K562 (cell line): Measurements from ENCODE around the gene PLA1A.

ENCODE experiments used
- CBX8 ChIP-seq: fragments of 200-600 bp; sonication (generic); IDR thresholded peaks from 2 replicates; pipeline ENCODE4 v1.6.1; 2012; ENCODE audit warnings: borderline replicate concordance, mixed run types, low read depth, mild to moderate bottlenecking, moderate library complexity, mixed read lengths, low read length, control low read depth, inconsistent platforms; ENCODE audit not compliant: poor library complexity, severe bottlenecking; ENCODE audit errors: extremely low read depth
- MAZ ChIP-seq, 2 experiments: fragments of 450-650 bp in 1 of 2; sonication (generic) in 1 of 2; formaldehyde crosslinking; IDR thresholded peaks in 1 of 2; conservative IDR thresholded peaks in 1 of 2; 2 replicates each; pipeline versions ENCODE4 v1.4.0 to v1.5.0; 2020; ENCODE audit warnings: mild to moderate bottlenecking in 1 of 2, missing genetic modification reagents in 1 of 2
- NFE2L1 ChIP-seq: fragments of 450-650 bp; IDR thresholded peaks from 2 replicates; pipeline ENCODE4 v1.6.1; 2016; ENCODE audit warnings: missing genetic modification characterization, low read depth, mild to moderate bottlenecking, missing compliant biosample characterization, moderate library complexity, borderline replicate concordance
- TBL1XR1 ChIP-seq, 2 experiments: IDR thresholded peaks; 2 replicates each; pipeline ENCODE4 v1.6.1; 2012; ENCODE audit warnings: improper control_type of control experiment in 2 of 2, low read length in 2 of 2, mild to moderate bottlenecking in 1 of 2

DNA sequence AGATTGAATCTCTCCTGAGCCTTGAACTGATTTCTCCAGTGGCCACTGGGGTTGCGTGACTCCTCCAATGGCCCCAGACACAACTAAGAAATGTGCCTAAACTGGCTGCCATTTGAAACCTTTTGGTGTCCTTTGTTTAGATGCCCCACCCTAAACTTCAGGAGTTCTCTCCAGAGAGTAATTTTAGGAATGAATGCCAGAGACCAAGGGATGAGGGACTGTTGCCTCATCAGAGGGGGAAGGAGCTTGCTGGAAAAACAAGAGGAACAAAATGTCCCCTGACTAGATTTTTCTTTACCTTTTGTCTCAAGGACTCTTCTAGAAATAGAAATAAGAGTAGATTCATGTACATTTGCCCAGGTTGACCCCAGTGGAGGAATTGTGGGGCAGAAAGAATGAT lies 26.5 kb upstream of the PLA1A start:
- TF ChIP-seq CBX8, result no peak
- TF ChIP-seq NFE2L1 (tag), result no peak
- no peak for TF ChIP-seq TBL1XR1 (IDR thresholded peaks at IDR 0.05; ENCODE audit: low read length in 2 of 2)
- TF ChIP-seq MAZ (CRISPR knock-in tag; conservative IDR thresholded peaks at IDR 0.05 in 1 of 2, IDR thresholded peaks at IDR 0.05 in 1 of 2), result no peak
